ENCODE data around the gene EREG.
"Not testable (repeated sequence)": the region's sequence is repeated elsewhere in the genome, so short reads cannot be mapped to it uniquely, and the experiment has no call there.

The EREG gene, protein sequence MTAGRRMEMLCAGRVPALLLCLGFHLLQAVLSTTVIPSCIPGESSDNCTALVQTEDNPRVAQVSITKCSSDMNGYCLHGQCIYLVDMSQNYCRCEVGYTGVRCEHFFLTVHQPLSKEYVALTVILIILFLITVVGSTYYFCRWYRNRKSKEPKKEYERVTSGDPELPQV

DNA sequence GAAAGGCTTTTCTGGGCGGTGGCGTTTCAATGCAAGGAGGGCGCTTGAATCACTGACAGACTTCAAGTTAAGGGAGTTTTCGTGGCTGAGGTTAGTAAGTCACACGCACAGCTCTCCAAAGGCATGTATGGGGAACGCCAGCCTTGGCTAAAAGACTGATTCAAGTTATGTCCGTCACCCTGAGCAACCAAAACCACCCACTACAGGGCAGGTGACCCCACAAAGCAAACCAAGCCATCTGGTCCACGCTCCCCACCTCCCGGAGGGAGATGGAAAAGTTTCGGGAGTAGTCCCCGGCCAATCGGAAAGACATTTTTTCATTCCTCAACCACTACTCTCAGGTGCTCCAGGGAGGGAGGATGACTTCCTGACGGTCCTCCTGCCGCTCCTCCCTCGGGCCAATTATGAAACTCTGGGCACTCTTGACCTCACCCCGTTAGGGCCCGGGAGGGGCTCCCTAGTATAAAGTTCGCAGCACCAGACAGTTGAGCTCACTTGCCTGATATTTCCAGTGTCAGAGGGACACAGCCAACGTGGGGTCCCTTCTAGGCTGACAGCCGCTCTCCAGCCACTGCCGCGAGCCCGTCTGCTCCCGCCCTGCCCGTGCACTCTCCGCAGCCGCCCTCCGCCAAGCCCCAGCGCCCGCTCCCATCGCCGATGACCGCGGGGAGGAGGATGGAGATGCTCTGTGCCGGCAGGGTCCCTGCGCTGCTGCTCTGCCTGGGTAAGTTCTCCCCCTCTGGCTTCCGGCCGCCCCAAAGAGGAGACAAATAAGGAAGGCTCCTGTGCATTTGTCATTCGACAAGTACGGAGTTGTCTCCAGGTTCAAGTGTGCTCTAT is at the start of gene EREG:
Gene EREG, plus strand, starts transcription at position 494 of the 840 bp plus-strand sequence. Its CDS starts 164 bp downstream, at position 658.
- no peak for DNase-seq

DNA sequence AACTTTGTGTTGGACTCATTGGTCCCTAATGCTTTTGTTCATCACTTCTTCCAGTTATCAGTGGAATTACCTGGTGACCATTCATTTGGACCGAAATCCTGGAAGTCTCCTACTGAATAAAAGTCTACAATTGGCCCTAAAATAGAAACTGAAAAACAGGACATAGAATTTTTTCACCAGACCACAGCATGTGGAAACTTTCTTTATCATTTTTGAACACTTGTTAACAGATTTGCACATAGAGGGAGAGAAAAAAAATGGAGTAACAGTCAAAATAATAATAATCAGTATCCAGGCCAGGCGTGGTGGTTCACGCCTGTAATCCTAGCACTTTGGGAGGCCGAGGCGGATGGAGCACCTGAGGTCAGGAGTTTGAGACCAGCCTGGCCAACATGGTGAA is 49.6 kb upstream of the EREG start:
- DNase-seq: no peak

DNA sequence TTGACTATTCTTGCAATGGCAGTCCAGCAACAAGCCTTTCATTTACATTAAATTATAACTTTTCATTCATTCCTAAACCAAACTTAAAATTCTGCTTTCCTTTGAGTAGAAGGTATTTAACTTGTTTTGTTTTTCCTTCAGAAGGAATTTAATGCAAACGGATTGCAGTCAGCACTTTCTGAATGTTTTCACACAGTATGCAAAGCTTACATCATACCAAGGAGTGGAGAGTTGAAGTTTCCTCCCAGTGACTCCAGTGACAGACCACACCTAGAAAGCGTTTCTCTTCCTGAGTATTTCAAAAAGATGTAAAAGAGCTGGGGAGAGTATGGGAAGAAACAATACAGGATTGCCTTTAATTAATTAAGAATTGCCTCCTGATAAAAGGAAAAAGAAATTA is 48.5 kb upstream of the EREG start:
- DNase-seq: peak; percentile 22

DNA sequence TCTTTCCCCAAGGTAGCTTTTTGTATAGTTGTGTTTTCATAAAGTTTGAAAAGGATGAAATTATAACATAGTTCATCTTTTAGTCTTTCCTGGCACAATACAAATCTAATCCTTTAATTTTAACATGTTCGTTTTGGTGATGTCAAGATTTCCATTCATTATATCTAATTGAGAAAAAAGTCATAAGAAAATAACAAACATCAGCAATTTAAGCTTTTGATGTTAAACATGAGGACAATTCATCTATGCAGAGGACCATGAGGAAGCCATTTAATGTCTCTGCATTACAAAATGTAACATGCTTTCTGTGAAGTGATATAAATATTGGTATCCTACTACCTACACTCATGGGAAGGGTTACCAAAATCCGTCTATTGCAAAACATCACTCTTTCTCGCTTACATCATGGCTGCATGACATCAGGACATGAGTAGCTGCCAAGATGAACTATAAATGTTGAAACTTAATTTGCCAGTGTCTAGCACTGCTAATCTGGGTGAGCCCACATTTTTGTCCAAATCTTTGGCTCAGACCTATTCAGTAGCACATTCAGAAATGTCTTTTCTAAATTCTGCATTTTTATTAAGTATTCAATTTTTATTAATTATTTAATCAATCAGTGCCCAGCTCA is 47.2 kb upstream of the EREG start:
- no peak for DNase-seq

DNA sequence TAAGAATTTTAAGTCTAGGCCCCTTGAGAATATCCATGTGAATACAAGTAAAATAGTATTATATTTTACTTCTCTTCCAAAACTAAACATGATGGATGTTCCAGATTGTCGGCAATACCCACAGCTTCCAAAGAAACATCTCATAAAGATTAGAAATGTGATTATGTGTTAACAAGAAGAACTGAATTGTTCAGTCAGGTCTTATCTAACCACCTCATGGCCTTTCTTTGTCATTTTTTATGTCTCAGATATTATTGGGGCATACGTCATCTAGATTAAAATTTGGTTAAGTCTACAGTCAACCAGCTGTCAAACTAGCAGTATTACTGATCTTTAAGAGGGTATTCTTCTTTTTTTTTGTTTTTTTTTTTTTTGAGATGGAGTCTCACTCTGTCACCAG is 46.7 kb upstream of the EREG start:
- no peak for DNase-seq

DNA sequence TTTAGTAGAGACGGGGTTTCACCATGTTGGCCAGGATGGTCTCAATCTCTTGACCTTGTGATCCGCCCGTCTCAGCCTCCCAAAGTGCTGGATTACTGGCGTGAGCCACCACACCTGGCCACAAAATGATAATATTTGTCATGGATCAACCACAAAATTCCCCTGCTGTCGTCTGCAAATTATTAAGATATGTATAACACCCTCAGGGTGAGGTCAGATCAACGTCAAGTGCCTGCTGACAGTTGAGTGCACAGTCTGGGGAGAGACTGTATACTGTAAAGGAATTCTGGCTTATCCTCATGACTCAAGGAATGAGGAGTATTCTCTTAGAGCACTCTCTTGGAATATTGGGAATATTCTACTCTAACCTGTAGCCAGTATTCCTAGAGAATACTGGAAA is 45.5 kb upstream of the EREG start:
- DNase-seq: peak; percentile 83

DNA sequence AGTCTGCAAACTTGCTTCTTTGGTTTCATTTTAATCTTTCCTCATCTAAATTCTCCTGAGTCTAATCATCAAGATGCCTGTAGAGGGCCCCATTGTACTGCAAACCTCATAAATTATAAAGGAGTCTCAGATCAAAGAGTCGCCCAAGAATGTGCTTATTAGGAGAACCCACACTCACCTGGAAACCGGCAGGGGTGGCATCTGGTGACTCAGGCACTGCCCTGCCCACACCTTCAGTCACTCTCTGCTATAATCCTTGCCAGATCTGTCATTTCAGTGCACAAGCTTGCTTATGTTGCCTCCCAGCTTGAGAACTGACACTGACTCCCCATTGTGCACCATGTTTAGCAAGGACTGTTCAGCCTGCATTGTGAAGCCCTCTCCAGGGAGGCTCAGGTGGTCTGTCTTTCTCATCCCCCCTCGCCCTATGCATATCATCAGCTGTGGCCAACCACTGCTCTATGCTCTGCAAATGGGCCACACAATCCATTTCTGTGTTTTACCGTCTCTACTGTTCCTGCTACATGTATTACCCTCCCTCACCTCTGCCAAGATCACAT is 44.3 kb upstream of the EREG start:
- peak; percentile 35 for DNase-seq

DNA sequence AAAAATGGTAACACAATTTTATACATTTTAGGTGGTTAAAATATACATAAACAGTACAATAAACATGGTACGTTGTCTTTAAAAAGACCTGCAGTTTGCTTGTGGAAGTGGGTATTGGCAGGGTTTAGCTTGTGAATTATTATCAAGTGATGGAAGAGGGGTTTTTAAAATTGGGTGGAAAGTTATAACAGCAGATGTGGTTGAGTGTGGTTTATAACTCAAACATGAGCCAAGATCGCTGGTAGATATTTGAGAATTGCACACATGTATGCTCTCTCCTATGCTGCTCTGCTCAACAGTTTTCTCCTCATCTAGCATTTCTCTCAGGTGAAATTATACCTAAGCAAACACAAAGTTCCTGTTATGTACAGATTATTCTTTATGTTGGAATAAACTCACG is 42.6 kb upstream of the EREG start:
- DNase-seq: no peak

DNA sequence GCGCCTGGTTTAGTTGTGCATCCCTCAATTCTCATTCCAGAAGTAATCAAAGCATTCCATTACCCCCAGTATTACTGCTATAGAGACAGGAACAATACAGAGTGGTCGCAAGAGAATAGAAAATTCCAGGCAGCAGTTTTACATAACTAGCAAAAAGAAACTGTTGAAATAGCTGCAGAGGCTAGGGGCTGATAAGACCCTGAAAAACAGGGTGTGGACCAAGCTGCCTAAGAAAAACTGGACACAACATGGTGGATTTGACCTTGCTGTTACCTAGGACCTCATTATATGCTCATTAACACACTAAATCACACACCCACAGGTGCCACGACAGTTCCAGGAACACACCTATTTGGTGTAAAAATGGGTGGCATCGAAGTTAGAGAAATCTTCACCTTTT is 41.3 kb upstream of the EREG start:
- DNase-seq: no peak

DNA sequence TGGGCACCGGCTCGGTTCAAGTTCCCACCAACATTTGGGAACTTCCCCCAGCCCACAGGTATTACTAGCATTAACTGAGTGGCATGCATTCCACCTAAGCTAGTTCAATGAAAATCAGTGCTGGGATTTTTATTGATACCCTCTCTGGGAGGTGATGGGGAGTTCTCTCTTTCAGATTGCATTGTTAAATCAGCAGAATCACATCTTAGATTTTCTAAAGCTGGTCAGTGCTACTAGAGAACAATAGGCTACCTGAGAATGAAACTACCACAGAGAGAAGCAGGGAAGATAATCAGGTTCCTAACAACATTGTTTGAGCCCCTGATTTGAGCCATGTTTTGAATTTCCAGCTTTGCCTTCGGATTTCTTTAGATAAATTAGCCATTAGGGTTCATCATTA is 40.7 kb upstream of the EREG start:
- DNase-seq: no peak

DNA sequence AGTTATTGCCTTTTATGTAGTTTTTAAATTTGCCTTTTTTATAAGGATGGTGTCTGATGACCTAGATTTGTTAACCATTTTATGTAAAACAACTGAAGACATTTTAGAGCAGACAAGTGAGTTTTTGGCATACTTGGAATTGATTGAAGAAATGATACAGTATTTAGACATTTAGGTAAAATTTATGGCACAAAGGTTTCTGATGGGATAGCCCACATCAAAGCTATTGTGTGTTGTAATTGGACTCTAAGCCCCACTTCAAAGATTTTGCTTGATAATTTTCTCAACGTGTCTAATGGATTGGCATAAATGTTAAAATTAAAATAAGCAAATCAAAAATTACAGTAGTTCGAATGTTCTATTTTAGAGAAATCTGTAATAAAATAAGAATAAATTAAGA is 39.1 kb upstream of the EREG start:
- no peak for DNase-seq

DNA sequence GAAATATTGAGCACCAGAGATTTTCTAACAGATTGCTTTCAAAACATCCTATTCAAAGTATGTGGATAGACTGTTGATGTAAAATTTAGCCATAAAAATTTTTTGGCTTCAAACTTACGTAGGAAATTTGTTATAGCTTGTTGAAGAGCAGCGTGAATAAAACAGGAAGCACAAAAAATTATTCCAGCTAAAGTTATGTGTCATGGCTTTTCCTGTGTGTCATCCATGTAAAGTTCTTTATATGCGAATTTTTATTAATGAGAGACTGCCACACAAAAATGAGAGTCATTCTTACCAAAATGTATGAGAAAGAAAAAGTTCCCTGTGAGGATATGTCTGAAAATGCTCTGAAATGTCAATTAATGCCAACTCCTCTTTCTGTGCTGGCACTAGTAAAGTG is 37.2 kb upstream of the EREG start:
- no peak for DNase-seq

DNA sequence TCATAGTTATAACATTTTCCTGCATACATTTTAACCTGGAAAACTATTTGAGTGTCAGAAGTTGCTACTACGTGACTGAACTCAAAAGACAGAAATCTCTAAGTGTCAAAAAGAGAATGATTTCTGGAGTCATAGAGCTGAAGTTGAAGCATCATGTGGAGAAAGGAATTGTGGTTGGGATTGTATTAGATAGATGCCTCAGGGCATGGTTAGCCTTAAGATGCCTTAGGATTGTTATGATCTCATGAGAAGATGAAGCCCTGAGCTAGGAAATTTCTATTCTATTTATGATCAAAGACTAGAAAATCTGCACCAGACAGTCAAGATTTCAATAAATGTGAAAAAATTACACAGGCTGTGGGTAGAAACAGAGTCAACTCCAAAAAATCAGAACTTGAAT is 36.4 kb upstream of the EREG start:
- peak; percentile 50 for DNase-seq

DNA sequence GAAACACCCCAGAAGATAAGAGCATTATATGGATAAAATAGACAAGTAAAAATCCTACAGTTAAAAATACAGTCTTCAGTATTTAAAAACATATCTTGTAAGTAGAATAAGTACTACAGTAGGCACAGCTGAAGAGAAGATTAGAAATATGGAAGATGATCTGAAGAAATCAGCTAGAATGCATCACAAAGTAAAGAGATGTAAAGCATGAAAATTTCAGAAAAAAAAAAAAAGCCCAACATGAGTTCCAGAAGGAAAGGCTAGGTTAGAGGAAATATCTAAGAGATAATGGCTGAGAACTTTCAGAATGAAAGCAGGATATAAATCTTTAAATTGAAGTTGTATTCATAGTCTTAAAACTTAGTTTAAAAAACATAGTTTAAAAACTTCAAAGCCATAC is 35.6 kb upstream of the EREG start:
- DNase-seq: no peak

DNA sequence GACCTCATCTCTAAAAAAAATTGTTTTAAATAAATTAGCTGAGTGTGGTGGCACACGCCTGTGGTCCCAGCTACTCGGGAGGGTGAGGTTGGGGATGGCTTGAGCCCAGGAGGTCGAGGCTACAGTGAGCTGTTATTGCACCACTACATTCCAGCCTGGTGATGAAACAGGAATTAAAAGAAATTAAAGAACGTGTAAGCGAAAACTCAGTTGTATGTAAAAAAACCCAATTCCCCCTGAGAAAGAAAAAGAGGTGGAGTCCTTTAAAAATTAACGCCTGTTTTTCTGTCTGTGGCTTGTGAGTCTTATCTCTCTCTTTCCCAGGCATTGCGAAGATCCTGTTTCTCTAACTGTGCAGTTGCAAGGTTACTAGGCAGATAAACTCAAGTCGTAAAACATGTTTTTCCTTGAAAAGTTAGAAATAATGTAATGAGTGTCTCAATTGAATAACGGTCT is 34.6 kb upstream of the EREG start:
- no peak for DNase-seq

DNA sequence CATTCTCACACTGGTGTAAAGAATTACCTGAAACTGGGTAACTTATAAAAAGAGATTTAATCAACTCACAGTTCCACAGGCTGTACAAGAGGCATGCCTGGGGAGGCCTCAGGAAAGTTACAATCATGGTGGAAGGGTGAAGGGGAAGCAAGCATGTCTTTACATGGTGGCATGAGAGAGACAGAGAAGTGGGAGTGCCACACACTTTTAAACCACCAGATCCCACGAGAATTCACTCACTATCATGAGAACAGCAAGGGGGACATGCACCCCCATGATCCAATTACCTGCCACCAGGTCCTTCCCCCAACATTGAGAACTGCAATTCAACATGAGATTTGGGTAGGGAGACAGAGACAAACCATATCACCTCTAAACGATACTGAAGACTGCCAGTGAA is 33.7 kb upstream of the EREG start:
- no peak for DNase-seq

DNA sequence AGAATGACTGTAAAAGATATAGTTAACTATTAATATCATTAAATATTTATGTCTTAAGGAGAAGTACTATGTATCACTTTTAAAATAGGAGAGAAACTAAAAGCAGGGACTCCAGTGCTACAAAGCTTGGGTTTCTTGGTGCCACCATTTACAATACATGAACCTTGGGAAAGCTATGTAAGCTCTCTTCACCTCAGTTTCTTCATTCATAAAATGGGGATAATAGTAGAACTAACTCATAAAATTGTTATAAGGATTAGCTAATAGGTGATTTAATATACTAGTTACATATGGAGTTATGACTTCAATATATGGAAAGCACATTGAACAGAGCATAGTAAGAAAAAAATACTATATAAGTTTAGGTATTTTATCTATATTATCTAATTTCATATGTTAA is 33.0 kb upstream of the EREG start:
- DNase-seq: no peak

DNA sequence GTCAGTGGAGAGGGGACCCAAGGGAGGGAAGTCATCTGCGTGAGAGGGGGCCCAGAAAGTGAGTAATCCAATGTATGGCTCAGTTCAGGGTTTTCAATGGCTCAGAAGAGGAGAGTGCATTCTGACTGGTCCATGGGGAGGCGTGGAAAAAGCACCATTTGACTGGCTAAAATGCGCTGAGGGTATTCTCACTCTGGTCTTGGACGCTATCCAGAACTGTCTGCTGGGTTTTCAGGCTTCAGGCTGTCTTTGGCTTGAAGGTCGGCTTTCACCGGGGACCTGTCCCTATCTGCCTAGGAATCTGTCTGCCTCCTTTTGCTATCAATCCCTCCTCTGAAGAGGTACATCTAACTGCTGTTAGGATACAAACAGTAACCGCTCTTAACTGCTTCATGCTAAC is 30.3 kb upstream of the EREG start:
- no peak for DNase-seq

DNA sequence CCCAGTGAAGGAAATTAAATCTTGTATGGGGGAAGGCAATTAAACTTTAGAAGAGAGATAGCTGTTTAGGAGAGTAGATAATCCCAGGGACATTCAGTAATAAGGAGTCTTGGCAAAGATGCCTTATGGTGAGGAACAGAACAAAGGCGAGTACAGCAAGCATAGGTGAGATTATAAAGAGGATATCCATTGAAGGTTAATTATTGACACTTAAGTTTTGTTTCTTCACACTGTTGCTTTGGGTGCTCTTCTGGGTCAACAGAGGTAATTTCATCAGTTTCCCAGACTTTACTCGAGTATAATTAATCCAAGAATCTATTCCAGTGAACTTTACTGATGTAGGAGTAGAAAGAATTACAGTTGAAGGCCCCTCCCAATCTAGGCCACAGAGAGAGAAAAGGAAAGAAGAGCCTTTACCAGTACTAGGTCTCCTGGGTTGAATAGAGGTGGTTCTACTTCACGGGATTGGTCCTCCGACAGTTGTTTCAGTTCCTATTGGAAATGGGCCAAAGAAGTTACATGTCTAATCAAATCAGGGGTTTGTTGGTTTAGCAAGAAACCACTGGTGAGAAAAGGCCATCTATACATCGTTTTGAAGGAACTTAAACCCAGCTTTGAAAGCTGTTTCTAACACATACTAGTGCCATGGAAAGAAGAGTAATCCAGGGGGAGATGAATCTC is 29.5 kb upstream of the EREG start:
- DNase-seq: no peak

DNA sequence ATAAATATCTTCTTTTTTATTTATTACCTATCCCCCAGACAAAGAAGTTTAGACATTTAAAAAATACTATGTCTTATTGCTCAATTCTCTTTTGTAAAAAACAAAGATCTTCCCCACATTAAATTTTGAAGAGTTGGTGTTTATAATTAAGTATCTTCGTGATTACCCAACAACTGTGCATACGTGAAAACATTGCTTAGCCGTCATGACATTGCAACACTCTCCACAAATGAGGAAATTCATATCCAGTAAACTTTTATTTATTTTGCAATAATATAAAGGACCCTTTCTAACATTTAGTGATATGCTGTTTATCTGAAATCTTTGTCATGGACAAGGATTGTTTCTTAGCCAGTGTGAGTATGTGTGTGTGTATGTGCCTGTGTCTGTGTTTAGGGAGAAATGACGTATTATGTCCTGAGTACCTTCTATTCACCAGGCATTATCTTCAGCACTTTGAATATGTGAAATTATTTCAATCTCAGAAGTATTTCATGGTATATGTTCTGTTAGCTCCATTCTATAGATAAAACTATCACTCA is 26.1 kb upstream of the EREG start:
- no peak for DNase-seq

DNA sequence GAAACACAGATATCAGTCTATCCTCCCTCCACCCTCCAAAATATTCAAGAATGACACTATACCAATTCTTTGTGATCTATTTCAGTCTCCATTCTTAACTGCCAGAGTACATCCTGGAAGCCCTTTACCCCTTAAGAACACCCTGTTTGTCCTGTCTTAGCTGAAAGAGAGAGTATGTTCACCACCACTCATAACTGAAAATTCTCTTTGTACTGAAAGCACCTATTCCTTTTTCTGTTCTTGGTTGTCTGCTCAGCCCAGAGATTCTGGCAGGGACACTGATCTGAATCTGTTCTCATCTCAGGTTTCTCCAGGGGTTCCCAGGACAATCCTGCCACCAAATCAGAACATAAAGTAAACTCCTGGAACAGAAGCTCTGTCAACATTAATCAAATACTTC is 25.4 kb upstream of the EREG start:
- no peak for DNase-seq

DNA sequence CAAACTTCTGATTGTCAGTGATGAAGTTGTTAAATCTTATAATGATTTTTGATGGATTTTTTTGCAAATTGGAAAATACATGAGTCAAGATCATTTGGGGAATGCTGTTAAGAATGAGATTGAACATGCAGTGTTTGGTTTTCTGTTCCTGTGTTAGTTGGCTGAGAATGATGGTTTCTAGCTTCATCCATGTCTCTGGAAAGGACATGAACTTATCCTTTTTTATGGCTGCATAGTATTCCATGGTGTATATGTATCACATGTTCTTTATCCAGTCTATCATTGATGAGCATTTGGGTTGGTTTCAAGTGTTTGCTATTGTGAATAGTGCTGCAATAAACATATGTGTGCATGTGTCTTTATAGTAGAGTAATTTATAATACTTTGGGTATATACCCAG is 24.5 kb upstream of the EREG start:
- DNase-seq: not testable (repeated sequence)

DNA sequence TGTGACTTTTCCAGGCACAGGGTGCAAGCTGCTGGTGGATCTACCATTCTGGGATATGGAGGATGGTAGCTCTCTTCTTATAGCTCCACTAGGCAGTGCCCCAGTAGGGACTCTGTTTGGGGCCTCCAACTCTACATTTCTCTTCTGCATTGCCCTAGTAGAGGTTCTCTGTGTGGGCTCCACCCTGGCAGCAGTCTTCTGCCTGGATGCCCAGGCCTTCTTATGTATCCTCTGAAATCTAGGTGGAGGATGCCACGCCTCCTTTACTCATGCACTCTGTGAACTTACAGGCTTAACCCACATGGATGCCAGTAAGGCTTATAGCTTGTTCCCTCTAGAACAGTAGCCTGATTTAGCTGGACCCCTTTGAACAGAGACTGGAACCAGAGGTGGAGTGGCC is 20.9 kb upstream of the EREG start:
- DNase-seq: no peak
